Measurements from ENCODE around the gene ROBO1.
"Not testable (repeated sequence)": the region's sequence is repeated elsewhere in the genome, so short reads cannot be mapped to it uniquely, and the experiment has no call there.

The ROBO1 gene

DNA sequence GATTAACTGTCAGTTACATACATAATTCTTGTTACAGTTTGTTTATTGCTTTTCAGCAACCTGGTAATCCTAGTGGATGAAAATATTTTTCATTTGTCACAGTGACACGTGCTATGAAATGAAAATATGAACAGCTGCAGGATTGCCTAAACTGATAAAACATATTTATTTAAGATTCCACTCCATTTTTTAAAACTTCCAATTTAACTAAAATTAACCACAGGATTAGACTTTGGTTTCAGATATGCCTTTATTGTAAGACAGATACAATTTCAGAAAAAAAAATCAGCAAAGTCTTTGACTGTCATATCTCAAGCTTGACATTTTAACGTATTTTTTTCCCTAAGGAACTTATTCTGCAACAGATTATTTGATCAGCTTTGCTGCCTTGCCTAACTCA lies 550.7 kb downstream of the ROBO1 start:
- no peak for DNase-seq

DNA sequence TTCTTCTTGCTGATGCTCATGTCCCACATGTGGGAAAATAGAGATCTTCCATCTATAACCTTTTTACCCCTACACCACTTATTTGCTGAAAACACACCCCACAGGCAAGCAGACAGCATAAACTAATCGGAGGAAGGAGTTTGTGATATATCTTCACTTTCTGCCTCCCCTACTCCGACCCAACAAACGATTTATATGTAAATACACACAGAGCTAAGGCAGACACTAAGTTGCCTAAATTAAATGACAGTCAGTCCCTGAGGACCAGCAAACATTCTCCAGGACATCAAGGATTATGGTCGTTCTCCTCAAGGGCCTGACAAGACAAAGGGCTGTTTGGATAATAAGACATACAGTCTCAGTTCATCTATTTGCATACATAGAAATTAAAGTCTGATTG lies 552.5 kb downstream of the ROBO1 start:
- no peak for DNase-seq

DNA sequence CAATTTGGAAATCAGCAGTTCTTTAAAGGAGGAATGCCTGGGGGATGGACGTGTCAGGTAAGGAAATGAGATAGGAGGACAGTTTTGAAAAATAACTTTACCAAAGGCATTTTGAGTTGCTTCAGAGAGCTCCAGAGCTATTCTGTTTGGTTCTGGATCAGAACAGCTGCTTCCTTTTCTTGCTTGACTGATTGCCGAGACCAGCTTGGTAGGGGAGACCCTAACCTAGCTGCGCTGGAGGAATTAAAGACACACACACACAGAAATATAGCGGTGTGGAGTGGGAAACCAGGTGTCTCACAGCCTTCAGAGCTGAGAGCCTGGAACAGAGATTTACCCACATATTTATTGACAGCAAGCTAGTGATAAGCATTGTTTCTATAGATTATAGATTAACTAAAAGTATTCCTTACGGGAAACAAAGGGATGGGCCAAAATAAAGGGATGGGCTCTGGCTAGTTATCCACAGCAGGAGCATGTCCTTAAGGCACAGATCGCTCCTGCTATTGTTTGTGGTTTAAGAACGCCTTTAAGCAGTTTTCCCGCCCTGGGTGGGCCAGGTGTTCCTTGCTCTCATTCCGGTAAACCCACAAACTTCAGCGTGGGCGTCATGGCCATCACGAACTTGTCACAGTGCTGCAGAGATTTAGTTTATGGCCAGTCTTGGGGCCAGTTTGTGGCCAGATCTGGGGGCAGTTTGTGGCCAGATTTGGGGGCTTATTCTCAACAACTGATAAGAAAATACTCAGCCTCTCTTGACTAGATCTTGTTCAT lies 556.0 kb downstream of the ROBO1 start:
- DNase-seq, result no peak

- no peak for DNase-seq
Measured at GRCh38 chr3:79204351-79204750, 563.4 kb downstream of the ROBO1 start.

DNA sequence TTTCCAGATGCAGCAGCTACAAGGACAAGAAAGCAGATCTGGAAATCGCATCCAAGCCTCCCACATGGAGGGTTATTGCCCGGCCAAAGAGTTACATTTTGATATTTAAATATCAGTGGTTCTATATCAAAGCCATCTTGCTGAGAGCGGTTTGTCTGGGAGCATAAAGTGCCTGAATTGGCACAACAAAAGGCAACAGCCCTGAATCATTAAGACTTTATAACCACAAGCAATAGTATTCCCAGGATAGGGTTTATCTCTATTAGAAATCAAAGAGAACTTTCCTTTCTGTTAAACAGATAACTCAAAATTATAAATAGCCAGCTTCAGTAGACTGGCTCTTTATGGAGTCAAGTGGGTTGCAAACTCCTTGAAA lies 564.7 kb downstream of the ROBO1 start:
- DNase-seq, result no peak

- no peak for DNase-seq
Measured at GRCh38 chr3:79202471-79203143, 565.2 kb downstream of the ROBO1 start.

GRCh38 chr3:79200456-79200855 lies 567.3 kb downstream of the ROBO1 start:
- no peak for DNase-seq

GRCh38 chr3:79199966-79200365 lies 567.8 kb downstream of the ROBO1 start:
- DNase-seq, result no peak

DNA sequence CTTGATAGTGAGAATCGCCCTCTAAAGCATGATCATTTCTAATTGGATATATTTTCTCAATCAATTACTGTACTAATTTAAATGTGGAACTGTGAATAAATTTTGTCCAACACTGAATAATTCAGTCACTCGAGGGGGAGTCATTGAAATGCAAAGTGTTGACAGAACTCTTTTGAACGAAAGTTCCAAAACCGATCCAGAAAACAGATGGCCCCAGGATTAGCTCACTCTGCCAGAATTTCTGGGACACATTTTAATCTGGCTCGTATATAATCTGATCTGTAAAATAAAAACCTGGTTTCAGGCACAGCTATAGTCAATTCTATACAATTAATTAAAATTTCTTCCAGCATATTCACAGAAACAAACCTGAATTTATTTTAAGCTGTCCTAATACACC lies 580.4 kb downstream of the ROBO1 start:
- DNase-seq, result no peak

DNA sequence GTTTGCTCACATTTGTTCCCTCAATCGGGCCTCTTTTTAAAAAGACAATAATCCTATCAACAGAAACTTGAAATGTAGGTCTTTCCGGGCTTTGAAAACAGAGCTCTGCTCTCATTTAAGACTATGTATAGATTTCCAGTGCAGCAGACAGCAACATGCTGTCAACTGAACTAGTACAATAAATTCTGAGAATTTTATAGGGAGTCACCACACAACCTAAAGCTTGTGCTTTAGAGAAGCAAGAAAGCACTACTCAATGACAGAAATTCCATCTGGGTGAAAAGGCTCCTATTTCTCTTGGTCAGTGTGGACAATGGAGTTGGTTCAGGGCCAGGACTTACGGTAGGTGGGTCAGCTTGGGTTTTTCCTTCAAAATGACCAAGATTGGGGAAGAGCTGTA lies 583.5 kb downstream of the ROBO1 start:
- DNase-seq, result no peak

- no peak for DNase-seq
Measured at GRCh38 chr3:79183496-79183895, 584.3 kb downstream of the ROBO1 start.

- DNase-seq, result no peak
Measured at GRCh38 chr3:79178471-79179180, 589.2 kb downstream of the ROBO1 start.

- no peak for DNase-seq
Measured at GRCh38 chr3:79175870-79176269, 591.9 kb downstream of the ROBO1 start.

GRCh38 chr3:79173259-79173658 lies 594.5 kb downstream of the ROBO1 start:
- DNase-seq, result not testable (repeated sequence)

GRCh38 chr3:79172241-79172640 lies 595.6 kb downstream of the ROBO1 start:
- no peak for DNase-seq

- no peak for DNase-seq
Measured at GRCh38 chr3:79170021-79170420, 597.8 kb downstream of the ROBO1 start.

- DNase-seq, result no peak
Measured at GRCh38 chr3:79167651-79168416, 600.0 kb downstream of the ROBO1 start.

GRCh38 chr3:79162653-79163052 lies 605.1 kb downstream of the ROBO1 start:
- DNase-seq, result no peak

- no peak for DNase-seq
Measured at GRCh38 chr3:79161941-79162340, 605.9 kb downstream of the ROBO1 start.

DNA sequence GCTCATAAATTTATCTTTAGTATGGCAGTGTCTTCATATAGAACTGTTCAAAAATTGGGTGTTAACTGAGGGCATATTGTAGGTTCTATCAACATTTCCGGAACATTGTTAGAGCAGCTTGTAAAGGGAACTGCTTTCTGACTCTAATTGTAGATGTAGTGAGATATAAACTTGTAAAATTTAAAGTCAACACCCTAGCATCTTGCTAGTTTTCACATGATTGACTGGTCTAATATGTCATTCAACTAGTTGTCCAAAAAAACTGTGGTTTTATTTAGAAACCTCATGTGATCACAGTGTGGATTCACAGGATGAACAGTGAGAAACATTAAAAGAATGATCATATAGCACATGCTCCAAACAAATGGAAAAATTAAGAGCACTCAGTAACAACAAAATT lies 607.4 kb downstream of the ROBO1 start:
- DNase-seq, result no peak

- no peak for DNase-seq
Measured at GRCh38 chr3:79159736-79160135, 608.1 kb downstream of the ROBO1 start.

GRCh38 chr3:79157191-79157590 lies 610.6 kb downstream of the ROBO1 start:
- DNase-seq, result no peak

- DNase-seq, result no peak
Measured at GRCh38 chr3:79154865-79155264, 612.9 kb downstream of the ROBO1 start.

Data from SHP77 treated with DMSO at 0.1 percent for 48 hours (cell line).